ENCODE results near the gene BSCL2. TPM values are rescaled to one million over a fixed set of nuclear protein-coding genes. Genes with fewer than 3 reads are reported as not detected.
A peak's percentile ranks its signal among the peaks of the same experiment; 100 is the strongest.
"Not testable (repeated sequence)": the region's sequence is repeated elsewhere in the genome, so short reads cannot be mapped to it uniquely, and the experiment has no call there.

The BSCL2 gene
- total RNA-seq, 1 experiment from 2014 or later = 82.1 TPM

GRCh38 chr11:62737196-62737595, 30.0 kb upstream of the BSCL2 start:
- intact Hi-C loops (cut with micrococcal nuclease; ENCODE audit: unreplicated experiment) (no loop called here), in situ Hi-C loops (cut with HindIII; ENCODE audit: low pct_unique_long_range_greater_than_20kb, low sequenced_read_pairs) (no loop called here)
- no peaks in the 10 kb centered on the region for H3K27me3 ChIP-seq (ENCODE audit: control insufficient read depth, insufficient read depth, low read length)
- TF ChIP-seq, protein P1, sequence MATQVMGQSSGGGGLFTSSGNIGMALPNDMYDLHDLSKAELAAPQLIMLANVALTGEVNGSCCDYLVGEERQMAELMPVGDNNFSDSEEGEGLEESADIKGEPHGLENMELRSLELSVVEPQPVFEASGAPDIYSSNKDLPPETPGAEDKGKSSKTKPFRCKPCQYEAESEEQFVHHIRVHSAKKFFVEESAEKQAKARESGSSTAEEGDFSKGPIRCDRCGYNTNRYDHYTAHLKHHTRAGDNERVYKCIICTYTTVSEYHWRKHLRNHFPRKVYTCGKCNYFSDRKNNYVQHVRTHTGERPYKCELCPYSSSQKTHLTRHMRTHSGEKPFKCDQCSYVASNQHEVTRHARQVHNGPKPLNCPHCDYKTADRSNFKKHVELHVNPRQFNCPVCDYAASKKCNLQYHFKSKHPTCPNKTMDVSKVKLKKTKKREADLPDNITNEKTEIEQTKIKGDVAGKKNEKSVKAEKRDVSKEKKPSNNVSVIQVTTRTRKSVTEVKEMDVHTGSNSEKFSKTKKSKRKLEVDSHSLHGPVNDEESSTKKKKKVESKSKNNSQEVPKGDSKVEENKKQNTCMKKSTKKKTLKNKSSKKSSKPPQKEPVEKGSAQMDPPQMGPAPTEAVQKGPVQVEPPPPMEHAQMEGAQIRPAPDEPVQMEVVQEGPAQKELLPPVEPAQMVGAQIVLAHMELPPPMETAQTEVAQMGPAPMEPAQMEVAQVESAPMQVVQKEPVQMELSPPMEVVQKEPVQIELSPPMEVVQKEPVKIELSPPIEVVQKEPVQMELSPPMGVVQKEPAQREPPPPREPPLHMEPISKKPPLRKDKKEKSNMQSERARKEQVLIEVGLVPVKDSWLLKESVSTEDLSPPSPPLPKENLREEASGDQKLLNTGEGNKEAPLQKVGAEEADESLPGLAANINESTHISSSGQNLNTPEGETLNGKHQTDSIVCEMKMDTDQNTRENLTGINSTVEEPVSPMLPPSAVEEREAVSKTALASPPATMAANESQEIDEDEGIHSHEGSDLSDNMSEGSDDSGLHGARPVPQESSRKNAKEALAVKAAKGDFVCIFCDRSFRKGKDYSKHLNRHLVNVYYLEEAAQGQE (IDR thresholded peaks at IDR 0.05; ENCODE audit: insufficient read depth in 1 of 2, low read depth in 2 of 2, low read length in 1 of 2) = no peak
- TF ChIP-seq POLR2AphosphoS5 (IDR thresholded peaks at IDR 0.05; ENCODE audit: low read depth, low read length) (no peak), TCF7L2 (IDR thresholded peaks at IDR 0.05; ENCODE audit: low read depth, low read length) (no peak), CTCF (IDR thresholded peaks at IDR 0.05) (no peak), SIN3A (IDR thresholded peaks at IDR 0.05; ENCODE audit: borderline replicate concordance, insufficient read depth, low read depth, low read length) (no peak)
- CTCF ChIA-PET = no interaction called here
- no peak overlapping the region for H3K27ac ChIP-seq (ENCODE audit: low read length)
- ATAC-seq = no peak
- H3K4me3 ChIP-seq (ENCODE audit: low read depth in 2 of 2, low read length in 2 of 2) = no peak overlapping the region
- peaks cover 17% of the 10 kb centered on the region for H3K36me3 ChIP-seq (ENCODE audit: control insufficient read depth, insufficient read depth, low read length)
- no peaks in the 10 kb centered on the region for H3K9me3 ChIP-seq (ENCODE audit: control insufficient read depth, insufficient read depth, low read depth, low read length)
- no peaks in the 10 kb centered on the region for H3K4me1 ChIP-seq (ENCODE audit: control insufficient read depth, insufficient read depth, low read length)
- no TSS peak for BruUV-seq (replicated peaks)
- DNase-seq (ENCODE audit: low read depth, low spot score) = no peak
- POLR2A ChIA-PET = no interaction called here

DNA sequence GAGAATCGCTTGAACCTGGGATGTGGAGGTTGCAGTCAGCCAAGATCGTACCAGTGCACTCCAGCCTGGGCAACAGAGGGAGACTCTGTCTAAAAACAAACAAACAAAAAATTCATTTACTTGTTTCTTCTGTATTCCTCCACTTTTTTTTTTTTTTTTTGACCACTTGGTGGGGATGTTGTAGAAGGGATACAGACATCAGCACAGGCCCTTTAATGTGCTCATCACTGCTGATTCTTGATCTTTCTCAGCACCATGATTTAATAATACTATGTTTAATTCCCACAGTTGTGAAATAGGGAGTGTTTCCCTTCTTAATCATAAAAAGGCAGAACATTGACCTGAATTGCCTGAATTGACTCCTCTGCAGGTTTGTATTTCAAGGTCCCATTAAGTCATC, 25.6 kb upstream of the BSCL2 start:
- Histone ChIP-seq H3K27ac (ENCODE audit: low read length) (no peak overlapping the region), H3K27me3 (ENCODE audit: control insufficient read depth, insufficient read depth, low read length) (no peaks in the 10 kb centered on the region), H3K4me3 (ENCODE audit: low read depth in 2 of 2, low read length in 2 of 2) (no peak overlapping the region), H3K4me1 (ENCODE audit: control insufficient read depth, insufficient read depth, low read length) (no peaks in the 10 kb centered on the region), H3K36me3 (ENCODE audit: control insufficient read depth, insufficient read depth, low read length) (peaks cover 10% of the 10 kb centered on the region), H3K9me3 (ENCODE audit: control insufficient read depth, insufficient read depth, low read depth, low read length) (no peaks in the 10 kb centered on the region)
- intact Hi-C loops (cut with micrococcal nuclease; ENCODE audit: unreplicated experiment) = no loop called here
- no TSS peak for BruUV-seq (replicated peaks)
- in situ Hi-C loops (cut with HindIII; ENCODE audit: low pct_unique_long_range_greater_than_20kb, low sequenced_read_pairs) = no loop called here
- TF ChIP-seq CTCF (IDR thresholded peaks at IDR 0.05) = no peak
- no peak for TF ChIP-seq TCF7L2 (IDR thresholded peaks at IDR 0.05; ENCODE audit: low read depth, low read length)
- TF ChIP-seq POLR2AphosphoS5 (IDR thresholded peaks at IDR 0.05; ENCODE audit: low read depth, low read length) = no peak
- TF ChIP-seq, protein P1 (IDR thresholded peaks at IDR 0.05; ENCODE audit: insufficient read depth in 1 of 2, low read depth in 2 of 2, low read length in 1 of 2) = no peak
- no peak for TF ChIP-seq SIN3A (IDR thresholded peaks at IDR 0.05; ENCODE audit: borderline replicate concordance, insufficient read depth, low read depth, low read length)
- DNase-seq (ENCODE audit: low read depth, low spot score) (no peak), ATAC-seq (no peak)
- POLR2A ChIA-PET = no interaction called here
- CTCF ChIA-PET = no interaction called here

DNA sequence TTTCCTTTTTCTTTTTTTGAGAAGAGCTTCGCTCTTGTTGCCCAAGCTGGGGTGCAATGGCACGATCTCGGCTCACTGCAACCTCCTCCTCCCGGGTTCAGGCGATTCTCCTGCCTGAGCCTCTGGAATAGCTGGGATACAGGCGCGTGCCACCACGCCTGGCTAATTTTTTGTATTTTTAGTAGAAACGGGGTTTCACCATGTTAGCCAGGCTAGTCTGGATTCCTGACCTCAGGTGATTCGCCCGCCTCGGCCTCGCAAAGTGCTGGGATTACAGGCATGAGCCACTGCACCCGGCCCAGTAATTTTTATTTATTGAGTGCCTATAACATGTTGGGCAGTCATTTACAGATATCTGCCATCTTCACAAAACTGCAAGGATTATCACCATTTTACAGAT, 22.9 kb upstream of the BSCL2 start:
- ATAC-seq; H3K27me3 ChIP-seq (ENCODE audit: control insufficient read depth, insufficient read depth, low read length); H3K4me1 ChIP-seq (ENCODE audit: control insufficient read depth, insufficient read depth, low read length); in situ Hi-C loops (cut with HindIII; ENCODE audit: low pct_unique_long_range_greater_than_20kb, low sequenced_read_pairs); H3K9me3 ChIP-seq (ENCODE audit: control insufficient read depth, insufficient read depth, low read depth, low read length); DNase-seq (ENCODE audit: low read depth, low spot score); BruUV-seq (replicated peaks); intact Hi-C loops (cut with micrococcal nuclease; ENCODE audit: unreplicated experiment): not testable (repeated sequence)
- POLR2A ChIA-PET = interaction anchor here (0.6 kb wide), 1 partner anchor 22 kb away, joined by 3 read pairs; no protein-coding TSS in a partner anchor
- Histone ChIP-seq H3K36me3 (ENCODE audit: control insufficient read depth, insufficient read depth, low read length) (peaks cover 12% of the 10 kb centered on the region), H3K27ac (ENCODE audit: low read length) (peak overlapping the region; percentile 46), H3K4me3 (ENCODE audit: low read depth in 2 of 2, low read length in 2 of 2) (peak overlapping the region; percentile 68 to 100)
- CTCF ChIA-PET = interaction anchor here (0.7 kb wide), 1 partner anchor 59 kb away, joined by 11 read pairs; no protein-coding TSS in a partner anchor

All from Panc1 (cell line).